ENCODE results near the gene CSMD2.

- TF ChIP-seq POLR2A (IDR thresholded peaks at IDR 0.05): no peak
- TF ChIP-seq, protein P1, sequence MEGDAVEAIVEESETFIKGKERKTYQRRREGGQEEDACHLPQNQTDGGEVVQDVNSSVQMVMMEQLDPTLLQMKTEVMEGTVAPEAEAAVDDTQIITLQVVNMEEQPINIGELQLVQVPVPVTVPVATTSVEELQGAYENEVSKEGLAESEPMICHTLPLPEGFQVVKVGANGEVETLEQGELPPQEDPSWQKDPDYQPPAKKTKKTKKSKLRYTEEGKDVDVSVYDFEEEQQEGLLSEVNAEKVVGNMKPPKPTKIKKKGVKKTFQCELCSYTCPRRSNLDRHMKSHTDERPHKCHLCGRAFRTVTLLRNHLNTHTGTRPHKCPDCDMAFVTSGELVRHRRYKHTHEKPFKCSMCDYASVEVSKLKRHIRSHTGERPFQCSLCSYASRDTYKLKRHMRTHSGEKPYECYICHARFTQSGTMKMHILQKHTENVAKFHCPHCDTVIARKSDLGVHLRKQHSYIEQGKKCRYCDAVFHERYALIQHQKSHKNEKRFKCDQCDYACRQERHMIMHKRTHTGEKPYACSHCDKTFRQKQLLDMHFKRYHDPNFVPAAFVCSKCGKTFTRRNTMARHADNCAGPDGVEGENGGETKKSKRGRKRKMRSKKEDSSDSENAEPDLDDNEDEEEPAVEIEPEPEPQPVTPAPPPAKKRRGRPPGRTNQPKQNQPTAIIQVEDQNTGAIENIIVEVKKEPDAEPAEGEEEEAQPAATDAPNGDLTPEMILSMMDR (IDR thresholded peaks at IDR 0.05 in 4 of 5, conservative IDR thresholded peaks at IDR 0.05 in 1 of 5): no peak
These were observed 167.6 kb downstream of the CSMD2 start for GRCh38 chr1:33997127-33998036.

Data from gastrocnemius medialis (tissue), 4 donors.